ENCODE data around the gene GADD45G.

The GADD45G gene

GRCh38 chr9:89630508-89630907 is 25.7 kb downstream of the GADD45G start:
- no peak for DNase-seq (ENCODE audit: low spot score)

DNA sequence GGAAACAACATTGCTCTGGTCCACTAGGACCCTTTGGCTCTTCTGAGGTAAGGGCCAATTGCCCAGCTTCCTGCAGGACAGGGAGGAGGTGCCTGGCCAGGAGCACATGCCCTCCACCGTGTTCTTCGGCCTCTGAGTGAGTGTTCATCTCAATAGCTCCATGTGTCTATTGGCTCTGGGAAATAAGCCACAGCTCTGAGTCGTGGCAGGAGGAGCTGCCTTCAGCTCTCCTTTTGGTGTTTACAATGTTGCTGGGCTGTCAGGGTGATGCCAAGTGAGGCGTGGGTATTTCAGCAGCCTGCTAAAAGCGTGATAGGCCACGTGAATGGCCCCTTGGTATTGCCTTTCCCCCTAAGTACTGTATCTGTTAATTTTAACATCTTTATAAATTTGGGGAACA is 26.6 kb downstream of the GADD45G start:
- DNase-seq (ENCODE audit: low spot score) = peak; percentile 22

GRCh38 chr9:89632192-89632733 is 27.5 kb downstream of the GADD45G start:
- DNase-seq (ENCODE audit: low spot score) = no peak

DNA sequence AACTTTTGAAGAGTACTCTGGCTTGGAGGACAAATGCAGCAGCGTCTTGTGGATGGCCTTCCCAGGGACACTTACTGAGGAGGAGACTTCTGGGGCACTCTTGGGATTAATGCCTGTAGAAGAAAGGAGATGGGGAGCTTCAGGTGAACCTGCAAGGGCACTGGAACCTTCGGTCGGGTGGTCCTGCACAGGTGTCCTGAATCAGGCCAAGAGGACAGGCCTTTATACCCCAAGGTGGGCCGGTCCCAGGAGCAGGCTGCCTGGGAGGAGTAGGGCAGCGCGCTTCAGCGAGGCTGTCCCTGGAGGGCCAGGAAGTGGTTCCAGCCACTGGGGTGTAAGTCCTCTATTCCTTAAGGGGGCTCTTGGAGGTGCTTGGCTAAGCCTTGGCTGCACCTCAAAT is 27.9 kb downstream of the GADD45G start:
- no peak for DNase-seq (ENCODE audit: low spot score)

DNA sequence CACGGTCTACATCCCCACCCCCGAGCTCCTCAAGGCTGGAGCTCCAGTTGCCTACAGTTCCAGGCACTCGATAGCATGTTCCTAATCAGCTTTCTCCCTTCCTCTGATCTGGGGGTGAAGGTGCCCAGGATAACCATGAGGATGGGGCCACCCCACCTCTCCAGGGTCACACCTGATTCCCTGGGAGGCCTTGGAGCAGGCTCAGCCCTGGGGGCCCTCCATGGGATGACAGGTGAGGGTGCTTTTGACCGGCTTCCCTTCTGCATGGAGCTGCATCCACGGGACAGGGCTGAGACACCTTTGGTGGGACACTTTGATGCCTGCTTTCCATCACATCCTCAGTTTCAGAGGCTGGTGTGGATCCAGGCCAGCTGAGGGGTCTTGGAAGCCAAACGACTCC is 28.6 kb downstream of the GADD45G start:
- DNase-seq (ENCODE audit: low spot score) = no peak

- DNase-seq (ENCODE audit: low spot score) = no peak
Observed at GRCh38 chr9:89633920-89634319, 29.1 kb downstream of the GADD45G start.

DNA sequence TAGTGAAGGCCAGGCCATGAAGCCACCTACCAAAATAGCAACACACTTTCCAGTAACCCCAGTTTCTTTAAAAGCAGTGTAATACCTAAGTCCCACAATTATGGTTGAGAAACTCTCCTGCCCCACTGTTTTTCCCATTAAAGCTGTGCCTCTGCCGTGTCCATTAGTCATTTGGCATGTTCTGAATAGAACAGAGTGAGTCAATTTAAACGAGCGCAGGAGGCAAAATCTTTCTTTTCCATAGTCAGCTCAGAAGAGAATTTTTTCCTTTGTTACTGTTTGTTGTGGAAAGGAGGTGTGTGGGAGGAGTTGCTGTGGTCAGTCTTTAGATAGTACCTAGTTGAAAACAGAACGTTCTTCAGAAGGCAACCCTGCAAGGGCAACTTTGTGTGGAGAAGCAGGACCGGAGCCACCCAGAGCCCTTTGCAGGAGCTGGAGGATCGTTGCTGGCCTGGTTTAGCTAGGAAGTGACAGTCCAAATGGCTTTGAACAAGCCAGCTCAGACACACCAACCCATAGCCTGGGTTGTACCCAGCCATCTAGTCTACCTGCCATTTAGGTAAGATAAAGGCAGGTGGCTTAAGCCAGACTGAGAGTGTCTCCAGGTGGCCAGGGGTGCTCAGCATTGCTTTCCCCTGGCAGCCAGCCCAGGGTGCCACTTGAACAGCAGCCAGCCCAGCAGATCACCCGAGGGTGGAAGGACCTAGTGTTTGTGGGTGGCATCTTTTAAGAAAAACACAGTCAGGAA is 30.4 kb downstream of the GADD45G start:
- DNase-seq (ENCODE audit: low spot score) = peak; percentile 49

- peak; percentile 80 for DNase-seq (ENCODE audit: low spot score)
Observed at GRCh38 chr9:89635816-89636215, 31.0 kb downstream of the GADD45G start.

- DNase-seq (ENCODE audit: low spot score) = peak; percentile 21
Observed at GRCh38 chr9:89637787-89638186, 33.0 kb downstream of the GADD45G start.

GRCh38 chr9:89638359-89638758 is 33.5 kb downstream of the GADD45G start:
- no peak for DNase-seq (ENCODE audit: low spot score)

DNA sequence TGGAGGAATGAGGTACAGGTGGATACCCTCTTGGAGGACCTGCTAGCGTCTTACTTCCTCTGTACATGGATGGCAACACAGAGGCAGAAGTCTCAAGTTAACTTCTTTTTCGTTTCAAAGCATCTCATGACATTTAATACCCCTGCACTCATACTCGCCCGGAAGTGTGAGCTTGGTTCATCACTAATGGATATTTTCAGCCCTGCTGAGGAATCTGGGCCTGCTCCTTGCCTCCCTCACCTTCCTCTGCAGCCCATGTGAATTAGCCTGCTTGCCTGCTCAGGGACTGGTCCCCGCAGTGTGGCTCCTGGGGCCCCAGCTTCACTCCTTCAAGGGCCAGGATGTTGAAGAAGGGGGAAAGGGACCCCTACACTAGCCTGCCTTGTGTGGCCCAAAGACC is 34.1 kb downstream of the GADD45G start:
- no peak for DNase-seq (ENCODE audit: low spot score)

- no peak for DNase-seq (ENCODE audit: low spot score)
Observed at GRCh38 chr9:89639367-89639795, 34.6 kb downstream of the GADD45G start.

DNA sequence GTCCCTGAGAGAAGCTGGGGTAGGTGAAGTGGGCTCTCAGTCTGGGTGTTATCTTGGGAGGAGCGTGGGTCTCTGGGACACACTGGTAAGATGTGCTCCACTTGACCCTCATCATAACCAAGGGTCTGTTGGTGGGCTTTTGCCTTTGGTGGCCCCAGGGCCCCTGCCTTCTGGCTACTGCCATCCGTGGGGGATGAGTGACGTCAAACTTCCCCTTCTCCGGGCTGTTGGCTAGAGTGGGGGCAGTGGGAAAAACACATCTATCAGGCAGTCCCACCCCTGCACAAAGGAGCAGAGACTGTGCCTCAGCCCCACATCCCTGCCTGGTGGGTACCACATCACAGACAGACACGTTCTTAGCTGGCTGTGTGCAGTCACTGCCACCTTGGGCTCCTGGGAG is 35.1 kb downstream of the GADD45G start:
- no peak for DNase-seq (ENCODE audit: low spot score)

DNA sequence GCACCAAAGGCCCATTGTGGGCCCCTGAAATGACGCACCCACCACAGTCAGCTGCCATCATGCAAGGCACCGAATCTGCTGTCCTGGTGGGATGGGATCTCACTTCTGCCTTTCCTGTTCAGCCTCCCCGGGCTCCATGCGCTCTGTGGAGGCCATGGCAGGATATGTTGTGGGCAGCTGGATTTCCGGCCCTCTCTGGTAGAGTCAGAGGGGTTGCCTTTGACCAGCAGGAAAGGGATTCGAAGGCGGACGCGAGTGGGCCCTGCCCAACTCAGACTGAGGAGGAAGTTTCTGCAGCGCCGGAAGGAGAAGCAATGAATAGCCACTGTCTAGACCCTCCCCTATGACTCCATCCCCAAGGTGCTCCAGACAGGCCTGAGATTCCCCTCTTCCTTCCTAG is 35.5 kb downstream of the GADD45G start:
- DNase-seq (ENCODE audit: low spot score) = no peak

DNA sequence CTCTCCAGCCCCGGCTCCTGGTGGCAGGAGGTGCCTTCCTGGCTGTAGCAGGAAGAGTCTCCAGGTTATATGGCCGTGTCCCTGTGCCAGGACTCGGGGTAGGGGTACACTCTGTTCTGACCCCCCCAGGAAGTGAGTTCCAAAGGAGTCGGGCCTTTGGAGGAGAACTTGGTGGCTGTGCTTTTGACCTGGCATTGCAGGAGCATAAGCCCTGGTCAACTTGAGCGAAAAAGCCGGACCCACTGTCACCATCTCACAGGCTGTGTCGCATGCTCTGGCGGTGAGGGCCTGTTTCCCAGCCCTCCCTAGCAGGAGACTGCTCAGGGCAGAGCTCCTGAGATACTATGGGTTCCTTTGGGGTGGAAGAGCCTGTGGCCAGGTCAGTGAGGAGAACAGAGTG is 36.0 kb downstream of the GADD45G start:
- DNase-seq (ENCODE audit: low spot score) = no peak

- DNase-seq (ENCODE audit: low spot score) = no peak
Observed at GRCh38 chr9:89641980-89642379, 37.2 kb downstream of the GADD45G start.

GRCh38 chr9:89642789-89643188 is 38.0 kb downstream of the GADD45G start:
- no peak for DNase-seq (ENCODE audit: low spot score)

GRCh38 chr9:89646189-89646939 is 41.6 kb downstream of the GADD45G start:
- no peak for DNase-seq (ENCODE audit: low spot score)

DNA sequence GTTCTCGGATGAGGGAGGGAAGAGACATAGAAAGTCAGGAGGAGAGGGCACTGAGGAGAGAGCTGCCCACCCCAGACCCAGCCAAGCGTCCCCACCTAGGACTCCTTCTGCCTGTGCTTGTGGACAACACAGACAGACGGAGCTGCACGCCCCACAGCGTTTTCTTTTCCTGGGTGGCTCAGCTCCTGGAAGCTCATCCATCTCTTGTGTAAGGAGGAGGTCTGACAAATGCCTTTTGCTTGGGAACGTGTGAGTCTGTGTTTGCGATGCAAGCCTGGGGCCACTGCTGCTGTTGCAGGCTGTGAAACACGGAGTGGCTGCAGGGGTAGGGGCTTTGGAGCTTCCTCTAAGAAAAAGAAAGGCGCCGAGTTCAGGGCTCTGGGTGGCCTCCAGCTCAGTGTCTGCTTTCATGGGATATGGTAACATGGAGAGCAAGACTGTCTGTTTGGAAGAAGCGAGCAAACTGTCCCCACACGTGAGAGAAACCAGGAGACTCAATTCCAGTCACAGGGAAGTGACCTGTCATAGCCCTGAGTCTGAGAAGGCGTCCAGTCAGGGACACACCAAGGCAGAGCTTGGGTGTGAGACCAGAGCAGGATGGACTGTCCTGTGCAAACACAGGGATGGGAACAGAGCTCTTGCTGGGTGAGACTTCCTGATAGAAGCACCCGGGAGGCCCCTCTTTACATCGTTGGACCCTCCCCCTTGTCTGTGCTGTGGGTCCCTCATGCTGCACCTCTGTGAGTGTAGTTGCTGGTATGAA is 42.7 kb downstream of the GADD45G start:
- DNase-seq (ENCODE audit: low spot score) = no peak

- no peak for DNase-seq (ENCODE audit: low spot score)
Observed at GRCh38 chr9:89648247-89649000, 43.6 kb downstream of the GADD45G start.

- DNase-seq (ENCODE audit: low spot score) = no peak
Observed at GRCh38 chr9:89649039-89649691, 44.4 kb downstream of the GADD45G start.

Data from kidney tubule cell (primary cell).